GM23338 (cell line): ENCODE measurements around the gene AACS. TPM values are rescaled to one million over a fixed set of nuclear protein-coding genes. Genes with fewer than 3 reads are reported as not detected.
A peak's percentile ranks its signal among the peaks of the same experiment; 100 is the strongest.

Experiments used
- ATAC-seq: fragments of 200-7000 bp; cut with Tn5 transposase; 3 replicates; pipeline ENCODE4 v1.9.1; 2020
- DNase-seq: peaks from one replicate; pipeline ENCODE4 v3.0.0-alpha.2; 2015; ENCODE audit warnings: low spot score
- H2AFZ ChIP-seq: fragments of 200-600 bp; sonication (generic); 2 replicates; pipeline ENCODE4 v1.8.0; 2016; ENCODE audit warnings: antibody characterized with exemption, mild to moderate bottlenecking, moderate library complexity
- H3F3A ChIP-seq: fragments of 200-600 bp; sonication (generic); replicated peaks from 2 replicates; pipeline ENCODE4 v1.8.0; 2017; ENCODE audit warnings: antibody characterized with exemption, mixed run types, low read depth
- H3K27ac ChIP-seq: fragments of 200-600 bp; sonication (generic); 2 replicates; pipeline ENCODE4 v1.6.1; 2016; ENCODE audit warnings: low read depth
- H3K27me3 ChIP-seq: fragments of 200-600 bp; sonication (generic); 2 replicates; pipeline ENCODE4 v1.8.0; 2016; ENCODE audit warnings: mild to moderate bottlenecking, mixed run types, moderate library complexity; ENCODE audit not compliant: insufficient read depth
- H3K36me3 ChIP-seq: fragments of 200-600 bp; sonication (generic); 2 replicates; pipeline ENCODE4 v1.8.0; 2016; ENCODE audit warnings: mild to moderate bottlenecking; ENCODE audit not compliant: insufficient read depth
- H3K4me1 ChIP-seq: fragments of 200-600 bp; sonication (generic); 2 replicates; pipeline ENCODE4 v1.8.0; 2016; ENCODE audit warnings: mild to moderate bottlenecking, moderate library complexity; ENCODE audit not compliant: insufficient read depth
- H3K4me2 ChIP-seq: fragments of 200-600 bp; sonication (generic); 2 replicates; pipeline ENCODE4 v1.7.1; 2017; ENCODE audit warnings: mixed run types
- H3K4me3 ChIP-seq: fragments of 200-600 bp; sonication (generic); 2 replicates; pipeline ENCODE4 v1.6.1; 2016; ENCODE audit warnings: mixed run types
- H3K79me2 ChIP-seq: fragments of 200-600 bp; sonication (generic); replicated peaks from 2 replicates; pipeline ENCODE4 v1.8.0; 2017; ENCODE audit warnings: mild to moderate bottlenecking; ENCODE audit not compliant: insufficient read depth
- H3K9me2 ChIP-seq: fragments of 200-600 bp; sonication (generic); 2 replicates; pipeline ENCODE4 v1.8.0; 2017; ENCODE audit not compliant: insufficient read depth
- H4K20me1 ChIP-seq: fragments of 200-600 bp; sonication (generic); replicated peaks from 2 replicates; pipeline ENCODE4 v1.8.0; 2017; ENCODE audit warnings: mild to moderate bottlenecking; ENCODE audit not compliant: insufficient read depth
- H3K27ac Mint-ChIP-seq: 2 replicates; pipeline ENCODE4 v1.8.0; 2020; ENCODE audit warnings: inconsistent platforms, mild to moderate bottlenecking, moderate library complexity, mixed read lengths
- H3K27me3 Mint-ChIP-seq: 3 replicates; pipeline ENCODE4 v1.8.0; 2022; ENCODE audit warnings: low read depth, mild to moderate bottlenecking, moderate library complexity, mixed read lengths, inconsistent platforms; ENCODE audit not compliant: insufficient read depth, poor library complexity
- H3K36me3 Mint-ChIP-seq: 3 replicates; pipeline ENCODE4 v1.8.0; 2021; ENCODE audit warnings: low read depth, mild to moderate bottlenecking, inconsistent platforms, moderate library complexity, mixed read lengths
- H3K4me1 Mint-ChIP-seq: 3 replicates; pipeline ENCODE4 v1.8.0; 2020; ENCODE audit warnings: mild to moderate bottlenecking, inconsistent platforms, mixed read lengths
- H3K4me3 Mint-ChIP-seq: 3 replicates; pipeline ENCODE4 v1.8.0; 2021; ENCODE audit warnings: moderate library complexity, mild to moderate bottlenecking, inconsistent platforms, mixed read lengths
- H3K9me3 Mint-ChIP-seq: 3 replicates; pipeline ENCODE4 v1.8.0; 2020; ENCODE audit warnings: moderate library complexity, mild to moderate bottlenecking, inconsistent platforms, mixed read lengths
- CREB1 ChIP-seq: fragments of 250-450 bp; sonication (Bioruptor Pico); IDR thresholded peaks from 2 replicates; pipeline ENCODE4 v1.5.0; 2020; ENCODE audit warnings: low read depth, mild to moderate bottlenecking, moderate library complexity
- CTCF ChIP-seq, 2 experiments: fragments of 200-600 bp in 1 of 2; sonication (generic) in 1 of 2; conservative IDR thresholded peaks; 2 replicates each; pipeline versions ENCODE4 v1.5.1 to v1.6.1; 2016 to 2017; ENCODE audit warnings: antibody characterized with exemption in 2 of 2, low read depth in 2 of 2, mild to moderate bottlenecking in 2 of 2, moderate library complexity in 1 of 2
- EZH2 ChIP-seq: fragments of 200-600 bp; sonication (generic); IDR thresholded peaks from one replicate; pipeline ENCODE4 v1.8.0; 2017; ENCODE audit warnings: antibody characterized with exemption, mild to moderate bottlenecking, low read depth; ENCODE audit not compliant: unreplicated experiment
- EZH2phosphoT487 ChIP-seq: fragments of 200-600 bp; sonication (generic); IDR thresholded peaks from one replicate; pipeline ENCODE4 v1.8.1; 2018; ENCODE audit warnings: antibody characterized with exemption; ENCODE audit not compliant: unreplicated experiment
- JUNB ChIP-seq: IDR thresholded peaks from one replicate; pipeline ENCODE4 v1.6.1; 2016; ENCODE audit warnings: antibody characterized with exemption; ENCODE audit not compliant: unreplicated experiment
- POLR2AphosphoS5 ChIP-seq: IDR thresholded peaks from 2 replicates; pipeline ENCODE4 v1.6.1; 2016; ENCODE audit warnings: antibody characterized with exemption, low read depth
- REST ChIP-seq: IDR thresholded peaks from one replicate; pipeline ENCODE4 v1.6.1; 2018; ENCODE audit warnings: antibody characterized with exemption; ENCODE audit not compliant: unreplicated experiment
- ZNF114 ChIP-seq: fragments of 250-450 bp; sonication (Bioruptor Pico); IDR thresholded peaks from 2 replicates; pipeline ENCODE4 v1.5.0; 2020; ENCODE audit warnings: mild to moderate bottlenecking, moderate library complexity
- ZNF462 ChIP-seq: fragments of 250-450 bp; sonication (Bioruptor Pico); IDR thresholded peaks from 2 replicates; pipeline ENCODE4 v1.5.0; 2020; ENCODE audit warnings: mild to moderate bottlenecking, moderate library complexity
- polyA plus RNA-seq: library from polyadenylated mRNA; unstranded; fragments of >200 nt; fragmentation: Nextera tagmentation; extraction: Ambion mirVana; gene quantifications from 2 replicates; pipeline ENCODE4 v1.2.1, GENCODE V29; 2016
- total RNA-seq: library from RNA; depleted of rRNA; stranded (reverse); fragments of >200 nt; shearing (Covaris generic); gene quantifications from 2 replicates; pipeline ENCODE4 v1.2.3, GENCODE V29; 2014

AACS gene
- total and polyA plus RNA-seq, 2 experiments from 2014 or later, result 31.1 to 64.4 TPM

DNA sequence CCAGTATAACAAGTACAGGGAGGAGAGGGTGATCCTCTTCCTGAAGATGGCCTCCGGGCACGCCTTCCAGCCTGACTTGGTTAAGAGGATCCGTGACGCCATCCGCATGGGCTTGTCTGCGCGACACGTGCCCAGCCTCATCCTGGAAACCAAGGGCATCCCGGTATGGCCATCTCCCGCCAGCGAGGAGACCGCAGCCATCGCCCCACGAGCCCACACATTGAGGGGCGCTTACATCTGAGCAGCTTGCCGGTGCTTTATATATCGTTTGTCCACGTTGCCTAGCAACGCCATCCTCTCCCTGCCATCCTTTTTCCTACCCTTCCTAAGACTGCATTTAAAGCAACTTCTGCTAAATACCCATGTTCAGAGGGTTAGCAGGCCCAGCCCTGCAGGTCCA, 71.5 kb downstream of the AACS start:
- DNase-seq (no peak), ATAC-seq (no peak)
- Mint-ChIP-seq H3K36me3 (peaks cover 17% of the 10 kb centered on the region; the same call in 2 of the 3 replicates), H3K4me1 (peaks cover 26% of the 10 kb centered on the region), H3K4me3 (no peak overlapping the region), H3K27me3 (peaks cover 9% of the 10 kb centered on the region), H3K27ac (no peak overlapping the region), H3K9me3 (no peaks in the 10 kb centered on the region; the same call in 2 of the 3 replicates)
- no peaks in the 10 kb centered on the region for H3K27me3 ChIP-seq
- H3K4me3 ChIP-seq, result no peak overlapping the region
- H3K4me2 ChIP-seq, result no peak overlapping the region
- no peaks in the 10 kb centered on the region for H3K79me2 ChIP-seq
- no peaks in the 10 kb centered on the region; the same call in 1 of the 2 replicates for H4K20me1 ChIP-seq
- TF ChIP-seq EZH2, result no peak
- no peak overlapping the region for H2AFZ ChIP-seq
- H3F3A ChIP-seq, result no peaks in the 10 kb centered on the region
- H3K9me2 ChIP-seq, result no peaks in the 10 kb centered on the region
- peaks cover 8% of the 10 kb centered on the region; the same call in 1 of the 2 replicates for H3K4me1 ChIP-seq
- H3K27ac ChIP-seq, result no peak overlapping the region
- no peaks in the 10 kb centered on the region; the same call in 1 of the 2 replicates for H3K36me3 ChIP-seq

DNA sequence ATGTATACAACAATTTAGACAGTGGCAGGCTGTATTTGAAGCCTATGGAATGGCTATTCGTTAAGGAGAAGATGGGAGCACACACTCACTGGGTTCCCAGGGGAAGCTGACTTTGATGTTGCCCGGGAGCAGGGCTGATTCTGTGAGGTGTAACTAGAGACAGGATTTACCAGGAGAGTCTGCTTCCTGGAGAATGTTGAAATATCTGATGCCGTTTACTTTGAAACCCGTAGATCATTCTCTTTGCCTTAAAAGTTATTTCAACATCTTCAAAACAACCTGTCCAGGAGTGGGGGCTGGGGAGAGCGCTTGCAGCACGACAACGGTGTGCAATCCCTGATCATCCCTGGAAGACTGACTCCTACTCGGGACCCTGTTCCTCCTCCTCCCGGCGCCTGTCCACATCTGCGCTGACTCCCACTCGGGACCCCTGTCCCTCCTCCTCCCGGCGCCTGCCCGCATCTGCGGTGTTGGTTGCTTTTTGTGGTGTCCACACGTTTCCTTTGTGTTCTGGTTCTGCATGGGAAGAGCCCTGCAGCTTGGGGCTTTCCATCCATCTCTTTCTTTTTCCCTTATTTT, 72.6 kb downstream of the AACS start:
- ATAC-seq, result no peak
- H3K4me2 ChIP-seq, result no peak overlapping the region
- H3K4me1 ChIP-seq, result peaks cover 8% of the 10 kb centered on the region; the same call in 1 of the 2 replicates
- H3K27me3 ChIP-seq, result no peaks in the 10 kb centered on the region
- Mint-ChIP-seq H3K27me3 (peaks cover 9% of the 10 kb centered on the region), H3K4me3 (no peak overlapping the region; the same call in 2 of the 3 replicates), H3K27ac (0 out of 2 replicates have a peak overlapping the region, but pooled peaks have one; percentile 5), H3K36me3 (peaks cover 11% of the 10 kb centered on the region; the same call in 2 of the 3 replicates), H3K9me3 (no peaks in the 10 kb centered on the region; the same call in 2 of the 3 replicates), H3K4me1 (peaks cover 26% of the 10 kb centered on the region)
- no peaks in the 10 kb centered on the region for H3K9me2 ChIP-seq
- no peak overlapping the region for H2AFZ ChIP-seq
- H3K36me3 ChIP-seq, result no peaks in the 10 kb centered on the region; the same call in 1 of the 2 replicates
- peak overlapping the region; percentile 59; the same call in 1 of the 2 replicates for H3K27ac ChIP-seq
- no peaks in the 10 kb centered on the region for H3K79me2 ChIP-seq
- DNase-seq, result no peak
- H4K20me1 ChIP-seq, result no peaks in the 10 kb centered on the region; the same call in 1 of the 2 replicates
- H3K4me3 ChIP-seq, result no peak overlapping the region
- 0 out of 2 replicates have a peak, but pooled peaks cover 4% of the 10 kb centered on the region for H3F3A ChIP-seq
- TF ChIP-seq ZNF462 (CRISPR knock-in tag) (no peak), CREB1 (no peak), JUNB (no peak), CTCF (conservative IDR thresholded peaks at IDR 0.05; ENCODE audit: low read depth in 2 of 2) (no peak), EZH2phosphoT487 (no peak), EZH2 (no peak), REST (no peak), POLR2AphosphoS5 (no peak), ZNF114 (no peak)
